T-cell (primary cell): Measurements from ENCODE around the gene BACE2. TPM values are rescaled to one million over a fixed set of nuclear protein-coding genes. Genes with fewer than 3 reads are reported as not detected.

Source experiments
- ATAC-seq, 4 experiments: fragments of 200-7000 bp in 3 of 4; fragments of 150-1000 bp in 1 of 4; cut with Tn5 transposase; replicated peaks in 1 of 4; 1 replicate in 3 of 4; 2 replicates in 1 of 4; pipeline ENCODE4 v1.10.0; 2021; ENCODE audit warnings: moderate library complexity in 3 of 4, mild to moderate bottlenecking in 2 of 4, moderate number of reproducible peaks in 1 of 4
- CTCF ChIA-PET, 2 donors: fragments of 300-600 bp; sonication (Branson Sonifier 250); formaldehyde crosslinking; loops; one replicate each; lab custom pipeline; 2022; ENCODE audit warnings: antibody characterized with exemption in 2 of 2; lab: Charles Lee
- POLR2A ChIA-PET, 2 donors: fragments of 300-600 bp; sonication (Branson Sonifier 250); formaldehyde crosslinking; loops; one replicate each; lab custom pipeline; 2022; ENCODE audit warnings: antibody characterized with exemption in 2 of 2; lab: Charles Lee
- DNase-seq, 35 experiments: peaks; one replicate each; pipeline versions ENCODE4 v3.0.0 to v3.0.0-alpha.2; 2013 to 2023
- H3K27ac ChIP-seq: one replicate; pipeline ENCODE4 v1.5.1; 2013; ENCODE audit warnings: low read length
- H3K27me3 ChIP-seq, 2 experiments: replicated peaks in 1 of 2; 1 replicate in 1 of 2; 2 replicates in 1 of 2; pipeline versions ENCODE4 v1.6.1 to v1.7.0; 2013; ENCODE audit warnings: low read length in 1 of 2, mixed read lengths in 1 of 2; ENCODE audit not compliant: control insufficient read depth in 2 of 2, insufficient read depth in 2 of 2; ENCODE audit errors: extremely low read depth in 1 of 2
- H3K36me3 ChIP-seq, 2 donors: 1 replicate in 1 of 2; 2 replicates in 1 of 2; pipeline versions ENCODE4 v1.6.1 to v1.7.0; 2013; ENCODE audit warnings: low read length in 1 of 2; ENCODE audit not compliant: control insufficient read depth in 2 of 2, insufficient read depth in 1 of 2; ENCODE audit errors: extremely low read depth in 1 of 2
- H3K4me1 ChIP-seq, 2 experiments: 1 replicate in 1 of 2; 2 replicates in 1 of 2; pipeline versions ENCODE4 v1.6.1 to v1.7.0; 2013; ENCODE audit warnings: low read length in 2 of 2, mixed read lengths in 1 of 2; ENCODE audit not compliant: insufficient read depth in 2 of 2, control insufficient read depth in 1 of 2; ENCODE audit errors: extremely low read depth in 1 of 2
- H3K4me3 ChIP-seq, 2 donors: 1 replicate in 1 of 2; 2 replicates in 1 of 2; pipeline versions ENCODE4 v1.5.1 to v1.7.0; 2013; ENCODE audit warnings: mild to moderate bottlenecking in 2 of 2, low read length in 1 of 2, moderate library complexity in 1 of 2; ENCODE audit not compliant: control insufficient read depth in 1 of 2; ENCODE audit errors: extremely low read depth in 1 of 2
- H3K9me3 ChIP-seq: 2 replicates; pipeline ENCODE4 v1.7.0; 2013
- H3K27ac Mint-ChIP-seq, 2 donors: one replicate each; pipeline ENCODE4 v1.8.0; 2020 to 2021; ENCODE audit warnings: mild to moderate bottlenecking in 2 of 2, mixed read lengths in 2 of 2
- H3K27me3 Mint-ChIP-seq, 2 donors: one replicate each; pipeline ENCODE4 v1.8.0; 2021 to 2022; ENCODE audit warnings: mixed read lengths in 2 of 2
- H3K36me3 Mint-ChIP-seq: one replicate; pipeline ENCODE4 v1.8.0; 2021; ENCODE audit warnings: mixed read lengths
- H3K4me1 Mint-ChIP-seq, 3 donors: one replicate each; pipeline ENCODE4 v1.8.0; 2020 to 2022; ENCODE audit warnings: mixed read lengths in 3 of 3, mild to moderate bottlenecking in 1 of 3
- H3K4me3 Mint-ChIP-seq, 3 donors: one replicate each; pipeline ENCODE4 v1.8.0; 2020 to 2022; ENCODE audit warnings: mild to moderate bottlenecking in 3 of 3, mixed read lengths in 3 of 3, moderate library complexity in 3 of 3
- H3K9me3 Mint-ChIP-seq, 3 donors: one replicate each; pipeline ENCODE4 v1.8.0; 2020 to 2022; ENCODE audit warnings: mixed read lengths in 3 of 3
- WGBS: methylation state at CpG from one replicate; pipeline ENCODE4 v1.1.5; 2013; ENCODE audit warnings: missing lambda C conversion rate; ENCODE audit not compliant: insufficient coverage; 5-methylcytosine and 5-hydroxymethylcytosine counted together
- total RNA-seq, 35 experiments: library from RNA in 6 of 35; stranded (reverse) in 6 of 35; fragments of 120-200 nt in 1 of 35; gene quantifications; one replicate each; pipeline versions ENCODE4 v1.2.1 to v1.2.4 and lab custom pipeline; 2013 to 2026

Gene BACE2
- total RNA-seq, 5 donors from 2014 or later (not counting 1 experiment from before 2014, with no cell fraction given), result 0.30 to 1.1 (median 0.68) TPM

GRCh38 chr21:41147096-41147978 lies 20.6 kb upstream of the BACE2 start:
- Histone ChIP-seq H3K27ac (no peak overlapping the region), H3K9me3 (no peaks in the 10 kb centered on the region), H3K27me3 (peaks cover 0 to 30% of the 10 kb centered on the region in 2 experiments), H3K4me1 (no peaks in the 10 kb centered on the region), H3K4me3 (no peak overlapping the region), H3K36me3 (no peaks in the 10 kb centered on the region)
- Mint-ChIP-seq H3K36me3 (no peaks in the 10 kb centered on the region), H3K9me3 (no peaks in the 10 kb centered on the region), H3K4me1 (no peaks in the 10 kb centered on the region), H3K4me3 (no peak overlapping the region), H3K27ac (no peak overlapping the region), H3K27me3 (peaks cover 11 to 24% of the 10 kb centered on the region in 2 donors)
- DNase-seq (no peak), ATAC-seq (no peak)
- POLR2A ChIA-PET, result no interaction called here
- CTCF ChIA-PET, result no interaction called here
- WGBS, result 83% methylated on average over 11 of the region's 13 CpGs

DNA sequence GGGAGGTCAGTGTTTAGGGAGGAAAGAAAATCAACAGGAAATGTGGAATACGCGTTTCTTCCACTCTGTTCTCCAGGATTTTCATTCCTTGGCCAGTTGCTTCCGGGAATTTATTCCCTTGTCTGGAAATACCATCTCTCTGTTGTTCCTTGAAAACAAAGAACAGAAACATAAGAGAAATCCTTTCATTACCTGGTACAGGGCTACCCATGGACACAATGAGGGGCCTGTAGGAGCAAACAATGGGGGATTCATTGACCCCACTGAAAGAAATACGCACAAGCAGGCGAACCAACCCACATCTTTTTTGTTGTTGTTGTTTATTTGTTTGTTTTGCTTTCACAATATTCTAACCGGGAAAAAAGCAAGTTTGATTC lies 20.0 kb upstream of the BACE2 start:
- peaks cover 0 to 27% of the 10 kb centered on the region in 2 experiments for H3K27me3 ChIP-seq
- ATAC-seq (no peak), DNase-seq (no peak)
- WGBS, result 80% methylated on average over 1 of the region's 6 CpGs
- H3K4me3 Mint-ChIP-seq, result no peak overlapping the region
- no peaks in the 10 kb centered on the region for H3K9me3 Mint-ChIP-seq
- no peak overlapping the region for H3K27ac ChIP-seq
- no peaks in the 10 kb centered on the region for H3K36me3 Mint-ChIP-seq
- CTCF ChIA-PET, result no interaction called here
- no peaks in the 10 kb centered on the region for H3K9me3 ChIP-seq
- no peak overlapping the region for H3K27ac Mint-ChIP-seq
- no peak overlapping the region for H3K4me3 ChIP-seq
- H3K4me1 Mint-ChIP-seq, result no peaks in the 10 kb centered on the region
- H3K27me3 Mint-ChIP-seq, result peaks cover 8 to 23% of the 10 kb centered on the region in 2 donors
- H3K36me3 ChIP-seq, result no peaks in the 10 kb centered on the region
- no peaks in the 10 kb centered on the region for H3K4me1 ChIP-seq
- POLR2A ChIA-PET, result no interaction called here

- no peaks in the 10 kb centered on the region for H3K9me3 ChIP-seq
- Mint-ChIP-seq H3K27ac (no peak overlapping the region), H3K36me3 (no peaks in the 10 kb centered on the region), H3K27me3 (peaks cover 16 to 25% of the 10 kb centered on the region in 2 donors), H3K4me3 (no peak overlapping the region), H3K4me1 (no peaks in the 10 kb centered on the region), H3K9me3 (no peaks in the 10 kb centered on the region)
- no peak overlapping the region for H3K27ac ChIP-seq
- ATAC-seq (no peak), DNase-seq (no peak)
- 78% methylated on average over 6 of the region's 11 CpGs for WGBS
- ChIA-PET POLR2A (no interaction called here), CTCF (no interaction called here)
- no peaks in the 10 kb centered on the region for H3K4me1 ChIP-seq
- H3K36me3 ChIP-seq, result no peaks in the 10 kb centered on the region
- no peak overlapping the region for H3K4me3 ChIP-seq
- H3K27me3 ChIP-seq, result peaks cover 0 to 25% of the 10 kb centered on the region in 2 experiments
Measured at GRCh38 chr21:41148798-41149197, 19.2 kb upstream of the BACE2 start.

GRCh38 chr21:41149199-41149598 lies 18.8 kb upstream of the BACE2 start:
- peaks cover 0 to 1% (median 0%) of the 10 kb centered on the region in 3 donors for H3K9me3 Mint-ChIP-seq
- Histone ChIP-seq H3K4me1 (no peaks in the 10 kb centered on the region), H3K4me3 (no peak overlapping the region), H3K9me3 (no peaks in the 10 kb centered on the region), H3K27ac (no peak overlapping the region), H3K27me3 (peaks cover 0 to 25% of the 10 kb centered on the region in 2 experiments), H3K36me3 (no peaks in the 10 kb centered on the region)
- H3K27me3 Mint-ChIP-seq, result peaks cover 20 to 28% of the 10 kb centered on the region in 2 donors
- WGBS, result 77% methylated on average over 5 of the region's 6 CpGs
- no peak overlapping the region for H3K4me3 Mint-ChIP-seq
- ChIA-PET CTCF (no interaction called here), POLR2A (no interaction called here)
- DNase-seq (peak in 1 of 35 experiments; percentile 24), ATAC-seq (no peak)
- no peak overlapping the region for H3K27ac Mint-ChIP-seq
- no peaks in the 10 kb centered on the region for H3K36me3 Mint-ChIP-seq
- no peaks in the 10 kb centered on the region for H3K4me1 Mint-ChIP-seq

- ChIA-PET POLR2A (no interaction called here), CTCF (no interaction called here)
- Mint-ChIP-seq H3K4me1 (no peaks in the 10 kb centered on the region), H3K27me3 (peaks cover 21 to 25% of the 10 kb centered on the region in 2 donors), H3K36me3 (no peaks in the 10 kb centered on the region), H3K9me3 (peaks cover 0 to 4% (median 0%) of the 10 kb centered on the region in 3 donors), H3K27ac (no peak overlapping the region), H3K4me3 (no peak overlapping the region)
- Histone ChIP-seq H3K27ac (no peak overlapping the region), H3K4me1 (no peaks in the 10 kb centered on the region), H3K36me3 (no peaks in the 10 kb centered on the region), H3K9me3 (no peaks in the 10 kb centered on the region), H3K27me3 (peaks cover 0 to 23% of the 10 kb centered on the region in 2 experiments), H3K4me3 (no peak overlapping the region)
- no CpG with 5 or more reads among the region's 1 CpG for WGBS
- ATAC-seq (no peak), DNase-seq (no peak)
Measured at GRCh38 chr21:41152147-41152546, 15.8 kb upstream of the BACE2 start.

GRCh38 chr21:41153443-41153842 lies 14.5 kb upstream of the BACE2 start:
- POLR2A ChIA-PET, result no interaction called here
- Mint-ChIP-seq H3K36me3 (no peaks in the 10 kb centered on the region), H3K27ac (no peak overlapping the region), H3K9me3 (peaks cover 3 to 6% (median 4%) of the 10 kb centered on the region in 3 donors), H3K4me1 (no peaks in the 10 kb centered on the region), H3K4me3 (no peak overlapping the region), H3K27me3 (peaks cover 17 to 25% of the 10 kb centered on the region in 2 donors)
- no peak overlapping the region for H3K27ac ChIP-seq
- H3K27me3 ChIP-seq, result peaks cover 0 to 14% of the 10 kb centered on the region in 2 experiments
- CTCF ChIA-PET, result no interaction called here
- H3K9me3 ChIP-seq, result no peaks in the 10 kb centered on the region
- H3K4me3 ChIP-seq, result no peak overlapping the region
- no peaks in the 10 kb centered on the region for H3K4me1 ChIP-seq
- DNase-seq (no peak), ATAC-seq (no peak)
- H3K36me3 ChIP-seq, result no peaks in the 10 kb centered on the region
